GM18498 (cell line): Measurements from ENCODE around the gene CD209.
"Not testable (repeated sequence)": the region's sequence is repeated elsewhere in the genome, so short reads cannot be mapped to it uniquely, and the experiment has no call there.

Source experiments
- ATAC-seq: cut with Tn5 transposase; IDR thresholded peaks from one replicate; pipeline ENCODE4 v1.9.1; 2021; ENCODE audit warnings: mild to moderate bottlenecking, moderate library complexity; ENCODE audit not compliant: unreplicated experiment

The CD209 gene

DNA sequence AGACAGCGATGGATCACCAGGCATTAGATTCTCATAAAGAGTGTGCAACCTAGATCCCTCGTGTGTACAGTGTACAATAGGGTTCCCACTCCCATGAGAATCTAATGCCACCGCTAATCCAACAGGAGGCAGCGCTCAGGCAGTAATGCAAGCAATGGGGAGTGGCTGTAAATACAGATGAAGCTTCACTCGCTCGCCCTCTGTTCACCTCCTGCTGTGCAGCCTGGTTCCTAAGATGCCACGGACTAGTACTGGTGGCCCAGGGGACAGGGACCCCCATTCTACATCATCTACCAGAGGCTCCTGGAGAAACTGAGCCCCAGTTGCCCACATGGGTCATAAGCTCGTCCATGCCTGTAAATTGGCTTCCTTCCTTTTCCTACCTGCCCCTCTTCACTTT lies 23.7 kb upstream of the CD209 start:
- no peak for ATAC-seq

DNA sequence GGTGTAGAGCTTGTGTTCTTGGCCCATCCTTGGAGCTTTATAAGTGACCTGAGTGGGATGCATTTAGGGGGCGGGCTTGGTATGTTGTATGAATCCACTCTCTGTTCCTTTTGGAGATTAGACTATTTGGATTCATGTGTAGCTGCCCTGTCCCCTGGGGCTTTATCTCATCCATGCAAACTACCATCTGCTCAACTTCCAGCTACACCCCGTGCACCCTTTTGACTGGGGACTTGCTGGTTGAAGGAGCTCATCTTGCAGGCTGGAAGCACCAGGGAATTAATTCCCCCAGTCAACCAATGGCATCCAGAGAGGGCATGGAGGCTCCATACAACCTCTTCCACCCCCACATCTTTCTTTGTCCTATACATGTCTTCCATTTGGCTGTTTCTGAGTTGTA lies 21.8 kb upstream of the CD209 start:
- no peak for ATAC-seq

DNA sequence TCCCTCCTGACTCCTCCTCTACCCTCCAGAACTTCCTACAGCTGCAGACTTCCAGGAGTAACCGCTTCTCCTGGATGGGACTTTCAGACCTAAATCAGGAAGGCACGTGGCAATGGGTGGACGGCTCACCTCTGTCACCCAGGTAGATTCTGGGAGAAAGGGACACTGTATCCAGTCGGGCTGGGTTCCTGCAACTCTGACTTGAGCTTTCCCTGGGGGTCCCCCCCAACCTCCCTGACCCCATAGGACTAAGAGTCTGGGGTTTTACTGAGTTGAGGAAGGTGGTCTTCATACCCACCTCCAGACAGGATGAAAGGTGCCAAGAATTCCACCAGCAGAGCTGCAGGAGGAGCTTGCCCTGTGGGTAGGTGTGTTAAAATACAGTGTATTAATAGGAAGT lies 20.2 kb upstream of the CD209 start:
- no peak for ATAC-seq

DNA sequence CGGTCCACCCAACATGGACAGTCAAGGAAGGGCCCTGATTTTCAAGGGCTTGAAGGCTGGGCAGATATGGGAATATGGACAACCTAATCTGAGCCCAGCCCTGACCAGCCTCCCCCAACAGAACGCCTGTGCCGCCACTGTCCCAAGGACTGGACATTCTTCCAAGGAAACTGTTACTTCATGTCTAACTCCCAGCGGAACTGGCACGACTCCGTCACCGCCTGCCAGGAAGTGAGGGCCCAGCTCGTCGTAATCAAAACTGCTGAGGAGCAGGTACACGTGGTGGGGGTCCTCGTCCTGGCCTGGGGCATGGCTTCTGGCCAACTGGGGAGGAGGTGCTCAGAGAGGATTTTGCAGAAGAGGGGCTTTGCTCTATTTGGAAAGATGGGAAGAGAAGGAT lies 19.2 kb upstream of the CD209 start:
- no peak for ATAC-seq

DNA sequence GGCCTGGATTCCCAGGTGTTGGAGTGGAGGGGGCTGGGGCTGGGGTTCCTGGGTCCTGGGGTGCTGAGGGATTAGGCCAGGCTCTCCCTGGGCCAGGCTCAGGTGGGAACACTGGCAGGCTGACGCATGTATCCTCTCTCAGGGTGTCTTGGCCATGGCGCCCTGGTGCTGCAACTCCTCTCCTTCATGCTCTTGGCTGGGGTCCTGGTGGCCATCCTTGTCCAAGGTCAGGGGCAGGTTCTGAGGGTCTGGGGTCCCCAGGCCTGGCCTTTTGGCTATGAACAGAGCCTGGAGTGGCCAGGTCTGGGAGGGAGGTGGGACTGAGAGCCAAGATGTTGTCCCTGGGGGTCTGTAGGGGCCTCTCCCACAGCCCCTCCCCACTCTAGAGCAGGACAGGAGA lies 17.7 kb upstream of the CD209 start:
- not testable (repeated sequence) for ATAC-seq

DNA sequence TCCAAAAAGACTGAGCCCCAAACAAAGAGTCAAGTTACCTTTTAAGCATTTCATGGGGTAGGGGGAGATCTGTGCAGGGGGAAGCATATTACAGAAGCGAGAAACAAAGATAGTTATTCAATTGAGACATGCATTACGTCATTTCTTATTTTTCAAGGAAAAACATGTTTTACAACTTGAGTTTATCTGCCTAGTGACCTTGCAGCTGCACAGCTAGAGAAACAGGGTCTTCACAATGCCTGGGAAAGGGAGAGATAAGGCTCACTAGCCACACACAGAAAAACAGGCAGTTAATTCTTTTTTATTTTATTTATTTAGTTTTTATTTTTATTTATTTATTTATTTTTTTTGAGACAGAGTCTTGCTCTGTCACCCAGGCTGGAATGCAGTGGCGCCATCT lies 16.8 kb upstream of the CD209 start:
- not testable (repeated sequence) for ATAC-seq

DNA sequence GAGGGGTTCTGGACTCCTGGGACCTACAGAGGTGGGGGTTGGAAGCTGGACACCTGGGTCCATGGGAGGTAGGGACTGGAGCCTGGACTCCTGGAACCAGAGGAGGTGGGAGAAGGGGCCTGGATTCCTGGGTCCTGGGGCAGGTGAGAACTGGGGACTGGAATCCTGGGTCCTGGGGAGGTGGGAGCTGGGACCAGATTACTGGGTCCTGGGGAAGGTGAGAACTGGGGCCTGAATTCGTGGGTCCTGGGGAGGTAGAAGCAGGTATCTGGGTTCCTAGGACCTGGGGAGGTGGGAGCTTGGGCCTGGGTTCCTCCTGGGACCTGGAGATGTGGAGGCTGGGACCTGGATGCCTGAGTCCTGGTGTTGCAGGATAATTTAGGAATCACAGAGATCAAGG lies 16.4 kb upstream of the CD209 start:
- no peak for ATAC-seq

DNA sequence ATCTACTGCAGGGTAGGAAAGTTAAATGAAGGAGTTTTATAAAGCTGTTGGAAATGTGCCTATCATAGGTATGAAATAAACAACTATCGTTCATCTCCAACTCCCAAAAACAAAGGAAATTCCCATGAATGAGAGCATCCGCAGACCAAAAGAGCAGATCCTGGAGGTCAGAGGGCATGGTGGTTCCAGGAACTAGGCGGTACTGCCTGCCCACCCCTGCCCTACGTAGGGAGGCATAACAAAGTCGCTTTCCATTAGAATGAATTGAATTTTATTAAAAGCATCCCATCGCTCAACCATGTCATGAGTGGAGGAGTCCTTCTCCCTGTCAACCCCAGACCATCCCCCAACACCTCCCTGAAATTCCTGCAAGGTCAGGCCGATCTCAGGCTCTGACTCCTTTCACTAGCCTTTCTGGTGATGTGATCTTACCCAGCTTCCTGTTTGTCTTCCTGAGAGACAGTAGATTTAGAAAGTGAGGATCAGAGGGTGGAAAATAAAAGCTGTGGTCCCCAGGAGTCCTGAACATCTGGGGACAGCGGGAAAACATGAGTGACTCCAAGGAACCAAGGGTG lies 15.5 kb upstream of the CD209 start, which contains the start of gene CLEC4M:
Gene CLEC4M (plus strand): TSS at position 525 of the 575 bp plus-strand sequence. CDS start 24 bp downstream, at position 549.
- no peak for ATAC-seq

DNA sequence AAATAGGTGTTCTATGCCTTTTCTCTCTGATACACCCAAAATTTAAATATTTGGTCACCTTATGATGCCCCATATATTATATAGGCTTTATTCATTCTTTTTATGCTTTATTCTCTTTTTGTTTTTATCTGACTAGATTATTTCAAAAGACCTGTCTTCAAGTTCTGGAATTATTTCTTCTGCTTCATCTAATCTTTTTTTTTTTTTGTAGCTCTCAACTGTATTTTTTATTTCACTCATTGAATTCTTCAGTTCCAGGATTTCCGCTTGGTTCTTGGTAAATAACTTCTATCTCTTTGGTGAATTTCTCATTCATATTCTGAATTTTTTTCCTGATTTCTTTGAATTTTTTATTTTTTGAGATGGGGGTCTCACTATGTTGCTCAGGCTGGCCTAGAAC lies 11.8 kb upstream of the CD209 start:
- ATAC-seq = no peak

DNA sequence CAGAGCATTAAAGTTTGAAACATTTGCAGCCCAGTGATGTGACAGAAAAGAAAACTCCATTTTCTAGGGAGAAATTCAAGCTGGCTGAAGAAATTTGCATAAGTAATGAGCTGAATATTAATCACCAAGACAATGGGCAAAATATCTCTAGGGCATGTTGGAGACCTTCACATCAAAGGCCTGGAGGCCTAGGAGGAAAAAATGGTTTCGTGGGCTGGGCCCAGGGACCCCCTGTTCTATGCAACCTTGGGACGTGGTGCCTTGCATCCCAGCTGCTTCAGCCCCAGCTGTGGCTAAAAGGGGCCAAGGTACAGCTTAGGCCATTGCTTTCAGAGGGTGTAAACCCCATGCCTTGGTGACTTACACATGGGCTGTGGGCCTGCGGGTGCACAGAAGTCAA lies 10.0 kb upstream of the CD209 start:
- ATAC-seq = no peak

DNA sequence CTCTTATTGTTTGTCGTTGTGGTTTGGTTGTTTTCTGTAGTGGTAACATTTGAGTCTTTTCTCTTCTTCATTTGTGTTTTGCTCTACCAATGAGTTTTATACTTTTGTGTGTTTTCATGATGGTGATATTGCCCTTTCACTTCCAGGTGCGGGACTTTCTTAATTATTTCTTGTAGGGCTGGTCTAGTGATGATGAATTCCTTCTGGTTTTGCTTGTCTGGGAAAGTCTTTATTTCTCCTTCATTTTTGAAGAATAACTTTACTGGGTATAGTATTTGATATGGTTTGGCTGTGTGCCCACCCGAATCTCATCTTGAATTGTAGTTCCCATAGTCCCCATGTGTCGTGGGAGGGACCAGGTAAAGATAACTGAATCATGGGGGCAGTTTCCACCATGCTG lies 8.9 kb upstream of the CD209 start:
- no peak for ATAC-seq

DNA sequence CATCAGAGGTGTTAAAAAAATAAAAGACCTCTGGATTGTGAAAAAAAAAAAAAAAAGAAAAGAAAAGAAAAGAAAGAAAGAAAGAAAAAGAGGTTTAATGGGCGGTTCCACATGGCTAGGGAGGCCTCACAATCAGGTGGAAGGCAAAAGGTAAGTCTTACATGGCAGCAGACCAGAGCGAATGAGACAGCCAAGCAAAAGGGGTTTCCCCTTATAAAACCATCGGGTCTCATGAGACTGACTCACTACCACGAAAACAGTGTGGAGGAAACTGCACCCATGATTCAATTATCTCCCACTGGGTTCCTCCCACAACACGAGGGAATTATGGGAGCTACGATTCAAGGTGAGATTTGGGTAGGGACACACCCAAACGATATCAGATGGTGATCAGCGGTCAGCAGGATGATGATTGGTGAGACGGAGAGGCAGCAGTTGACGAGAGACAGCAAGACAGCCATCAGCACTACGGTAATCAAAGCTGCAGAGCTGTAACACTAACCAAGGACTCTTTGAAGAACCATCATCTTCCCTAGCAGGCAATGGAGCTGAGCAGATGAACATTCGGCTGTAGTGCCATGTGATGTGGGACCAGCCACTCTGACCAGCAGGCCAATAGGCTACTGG lies 3.9 kb upstream of the CD209 start:
- ATAC-seq = no peak

DNA sequence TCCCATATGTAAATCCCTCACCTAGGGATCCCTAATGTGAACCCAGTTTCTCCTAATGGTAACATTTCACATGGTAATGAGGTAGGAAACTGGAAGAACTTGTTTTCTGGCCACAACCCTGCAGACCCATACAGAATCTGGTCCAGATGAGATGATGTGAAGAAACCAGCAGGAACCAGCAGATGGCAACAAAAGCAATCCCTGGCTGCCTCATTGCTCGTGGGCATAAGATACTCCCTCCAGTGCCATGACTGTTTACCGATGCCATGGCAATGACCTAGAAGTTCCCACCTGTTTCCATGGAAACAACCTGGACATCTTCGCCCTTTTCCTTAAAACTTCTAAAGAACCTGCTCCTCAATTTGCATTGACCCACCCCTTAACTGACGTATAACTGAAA lies 1.4 kb upstream of the CD209 start:
- ATAC-seq = no peak

DNA sequence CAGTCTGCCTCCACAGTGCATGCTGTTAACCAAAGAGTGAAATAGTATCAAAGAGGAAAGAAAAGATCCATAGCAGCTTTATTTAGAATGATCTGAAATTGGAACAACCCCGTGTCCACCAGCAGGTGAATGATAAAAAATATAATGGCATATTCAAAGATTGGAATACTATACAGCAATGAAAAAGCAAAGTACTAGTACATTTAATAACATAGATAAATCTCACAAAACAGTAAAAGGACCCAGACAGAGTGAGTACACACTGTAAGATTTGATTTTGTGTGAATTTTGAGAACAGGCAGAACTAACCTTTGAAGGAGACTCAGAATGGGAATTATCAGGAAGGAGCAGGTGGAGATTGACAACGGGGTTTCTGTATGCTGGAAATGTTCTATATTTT lies 837 bp upstream of the CD209 start:
- ATAC-seq = no peak

DNA sequence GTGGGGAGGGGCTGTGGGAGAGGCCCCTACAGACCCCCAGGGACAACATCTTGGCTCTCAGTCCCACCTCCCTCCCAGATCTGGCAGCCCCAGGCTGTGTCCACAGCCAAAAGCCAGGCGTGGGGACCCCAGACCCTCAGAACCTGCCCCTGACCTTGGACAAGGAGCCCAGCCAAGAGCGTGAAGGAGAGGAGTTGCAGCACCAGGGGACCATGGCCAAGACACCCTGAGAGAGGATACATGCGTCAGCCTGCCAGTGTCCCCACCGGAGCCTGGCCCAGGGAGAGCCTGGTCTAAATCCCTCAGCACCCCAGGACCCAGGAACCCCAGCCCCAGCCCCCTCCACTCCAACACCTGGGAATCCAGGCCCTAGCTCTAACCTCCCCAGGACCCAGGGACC lies 1.0 kb downstream of the CD209 start:
- not testable (repeated sequence) for ATAC-seq

DNA sequence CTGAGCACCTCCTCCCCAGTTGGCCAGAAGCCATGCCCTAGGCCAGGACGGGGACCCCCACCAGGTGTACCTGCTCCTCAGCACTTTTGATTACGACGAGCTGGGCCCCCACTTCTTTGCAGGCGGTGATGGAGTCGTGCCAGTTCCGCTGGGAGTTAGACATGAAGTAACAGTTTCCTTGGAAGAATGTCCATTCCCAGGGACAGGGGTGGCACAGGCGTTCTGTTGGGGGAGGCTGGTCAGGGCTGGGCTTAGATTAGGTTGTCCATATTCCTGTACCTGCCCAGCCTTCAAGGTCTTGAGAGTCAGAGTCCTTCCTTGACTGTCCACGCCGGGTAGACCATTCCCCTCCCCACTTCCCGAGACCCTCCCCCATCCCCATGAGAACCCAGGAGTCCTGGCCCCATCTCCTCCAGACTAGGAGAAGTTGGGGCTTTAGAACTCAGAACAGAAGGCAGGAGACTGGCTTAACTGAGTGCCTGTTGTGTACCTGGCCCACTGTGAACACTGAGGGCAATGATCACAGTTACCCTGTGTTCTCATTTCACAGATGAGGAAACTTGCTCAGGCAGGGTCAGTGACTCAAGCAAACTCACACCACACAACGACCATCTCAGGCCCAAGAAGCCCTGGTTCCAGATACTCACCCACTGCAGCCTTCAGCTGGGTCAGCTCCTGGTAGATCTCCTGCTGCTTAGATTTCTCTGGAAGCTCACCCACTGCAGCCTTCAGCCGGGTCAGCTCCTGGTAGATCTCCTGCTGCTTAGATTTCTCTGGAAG lies 2.3 kb downstream of the CD209 start:
- ATAC-seq = no peak

DNA sequence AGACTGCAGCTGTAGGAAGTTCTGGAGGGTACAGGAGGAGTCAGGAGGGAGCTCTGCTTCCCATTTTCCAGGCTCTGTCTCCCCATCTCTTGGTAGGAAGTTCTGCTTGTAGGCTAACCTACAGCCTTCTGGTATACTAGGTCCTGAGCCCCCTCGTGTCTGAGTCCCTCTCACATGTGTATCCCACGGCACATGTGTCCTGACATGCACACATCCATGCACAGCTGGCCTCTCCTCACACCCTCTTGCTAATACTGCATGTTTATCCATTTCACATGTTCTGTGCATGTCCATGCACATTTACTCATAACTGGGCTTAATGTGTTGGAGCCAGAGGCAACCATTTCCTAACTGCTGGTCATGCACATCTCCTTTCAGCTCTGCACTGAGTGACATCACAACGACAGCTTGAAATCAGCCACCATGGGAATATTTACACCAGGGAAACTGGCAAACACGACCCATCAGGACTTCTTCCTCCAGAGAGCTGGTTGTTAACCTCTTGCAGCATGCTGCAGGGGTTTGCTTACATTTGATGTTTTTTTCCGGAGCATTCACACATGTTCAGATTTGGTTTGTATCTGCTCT lies 3.0 kb downstream of the CD209 start:
- ATAC-seq = no peak

DNA sequence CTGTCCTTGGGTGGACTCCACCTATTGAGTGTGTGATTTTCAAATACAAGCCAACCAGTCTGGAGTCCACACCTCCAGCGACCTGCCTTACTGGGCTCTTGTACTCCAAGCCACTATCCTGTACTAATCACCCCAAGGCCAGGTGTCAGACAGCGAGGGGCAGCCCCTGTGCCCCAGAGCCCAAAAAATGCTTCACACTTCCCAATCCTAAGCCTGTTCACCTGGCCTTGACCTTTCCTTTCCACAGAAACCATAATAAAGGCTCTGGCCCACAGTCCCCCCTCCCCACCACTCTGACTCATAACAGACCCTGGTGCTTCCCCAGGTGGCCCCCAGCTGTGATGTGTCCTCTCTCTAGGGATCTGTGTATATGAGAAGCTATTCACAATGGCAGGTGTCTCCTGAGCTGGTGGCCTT lies 3.9 kb downstream of the CD209 start:
- peak; percentile 50 for ATAC-seq

DNA sequence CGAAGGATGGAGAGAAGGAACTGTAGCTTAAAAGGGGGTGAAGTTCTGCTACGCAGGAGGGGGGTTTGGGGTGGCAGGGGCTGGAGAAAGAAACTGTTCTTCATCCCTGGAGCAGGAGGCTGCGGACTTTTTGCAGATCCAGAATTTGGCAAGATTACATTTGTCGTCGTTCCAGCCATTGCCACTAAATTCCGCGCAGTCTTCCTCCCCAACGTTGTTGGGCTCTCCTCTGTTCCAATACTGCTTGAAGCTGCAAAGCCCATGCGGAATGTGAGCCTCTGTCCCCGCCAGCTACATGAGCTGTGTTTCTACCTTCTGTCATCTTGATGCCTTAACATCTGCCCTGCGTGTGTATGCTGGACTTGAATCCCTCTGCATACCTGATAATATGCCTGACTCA lies 4.3 kb downstream of the CD209 start:
- no peak for ATAC-seq

DNA sequence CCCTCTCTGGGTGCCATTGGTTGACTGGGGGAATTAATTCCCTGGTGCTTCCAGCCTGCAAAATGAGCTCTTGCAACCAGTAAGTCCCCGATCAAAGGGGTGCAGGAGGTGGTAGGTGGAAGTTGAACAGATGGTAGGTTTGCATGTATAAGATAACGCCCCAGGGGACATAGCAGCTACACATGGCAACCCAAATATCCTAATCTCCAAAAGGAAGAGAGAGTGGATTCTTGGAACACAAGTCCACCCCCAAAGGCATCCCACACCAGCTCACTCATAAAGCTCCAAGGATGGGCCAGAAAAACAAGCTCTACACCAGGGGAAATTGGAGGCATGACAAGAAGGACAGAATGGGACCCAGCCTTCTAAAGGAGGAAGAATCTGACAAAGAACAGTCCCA lies 4.8 kb downstream of the CD209 start:
- ATAC-seq = no peak

DNA sequence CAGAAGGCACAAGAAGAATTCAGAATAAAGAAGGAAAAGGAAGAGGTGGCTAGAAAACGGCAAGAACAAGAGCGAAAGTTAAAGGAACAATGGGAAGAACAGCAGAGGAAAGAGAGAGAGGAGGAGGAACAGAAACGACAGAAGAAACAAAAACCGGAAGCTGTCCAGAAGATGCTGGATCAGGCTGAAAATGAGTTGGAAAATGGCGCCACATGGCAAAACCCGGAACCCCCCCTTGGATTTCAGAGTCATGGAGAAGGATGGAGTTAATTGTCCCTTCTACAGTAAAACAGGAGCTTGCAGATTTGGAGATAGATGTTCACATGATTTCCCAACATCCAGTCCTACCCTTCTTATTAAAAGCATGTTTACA lies 6.7 kb downstream of the CD209 start:
- no peak for ATAC-seq
